Neuronal stem cell (in vitro differentiated cells): Measurements from ENCODE around the gene EPB41L2.

Source experiments
- DNase-seq: peaks from one replicate; pipeline ENCODE4 v3.0.0-alpha.2; 2013; ENCODE audit warnings: low spot score
- H2AFZ ChIP-seq: one replicate; pipeline ENCODE4 v1.6.1; 2013; ENCODE audit warnings: mild to moderate bottlenecking, low read length, inconsistent platforms
- H2AK5ac ChIP-seq: 2 replicates; pipeline ENCODE4 v1.6.1; 2013; ENCODE audit warnings: low read depth, mild to moderate bottlenecking, inconsistent platforms, low read length, moderate library complexity, mixed read lengths
- H2BK120ac ChIP-seq: 2 replicates; pipeline ENCODE4 v1.6.1; 2013; ENCODE audit warnings: low read depth, mild to moderate bottlenecking, inconsistent platforms, low read length, moderate library complexity, mixed read lengths
- H2BK12ac ChIP-seq: one replicate; pipeline ENCODE4 v1.6.1; 2013; ENCODE audit warnings: low read length, inconsistent platforms
- H2BK15ac ChIP-seq: 2 replicates; pipeline ENCODE4 v1.6.1; 2013; ENCODE audit warnings: mild to moderate bottlenecking, low read length, inconsistent platforms, mixed read lengths
- H2BK5ac ChIP-seq: one replicate; pipeline ENCODE4 v1.6.1; 2013; ENCODE audit warnings: inconsistent platforms, mild to moderate bottlenecking, low read length, moderate library complexity
- H3K14ac ChIP-seq: one replicate; pipeline ENCODE4 v1.6.1; 2013; ENCODE audit warnings: low read length, inconsistent platforms
- H3K18ac ChIP-seq: 2 replicates; pipeline ENCODE4 v1.6.1; 2013; ENCODE audit warnings: low read length, inconsistent platforms
- H3K23ac ChIP-seq: 2 replicates; pipeline ENCODE4 v1.6.1; 2013; ENCODE audit warnings: low read depth, mild to moderate bottlenecking, mixed read lengths, low read length, inconsistent platforms; ENCODE audit not compliant: poor library complexity
- H3K27ac ChIP-seq: replicated peaks from 3 replicates; pipeline ENCODE4 v1.5.1; 2013; ENCODE audit warnings: low read length, inconsistent platforms
- H3K27me3 ChIP-seq, 3 experiments: 2 replicates each; pipeline ENCODE4 v1.6.1; 2013; ENCODE audit warnings: low read length in 3 of 3, mild to moderate bottlenecking in 2 of 3, inconsistent platforms in 1 of 3, low read depth in 1 of 3, mixed read lengths in 1 of 3, moderate library complexity in 1 of 3; ENCODE audit not compliant: control insufficient read depth in 3 of 3, insufficient read depth in 3 of 3
- H3K36me3 ChIP-seq, 2 donors: replicated peaks in 1 of 2; 2 replicates each; pipeline ENCODE4 v1.6.1; 2013; ENCODE audit warnings: low read length in 2 of 2; ENCODE audit not compliant: control insufficient read depth in 2 of 2, insufficient read depth in 2 of 2
- H3K4ac ChIP-seq: 2 replicates; pipeline ENCODE4 v1.6.1; 2013; ENCODE audit warnings: inconsistent platforms, mild to moderate bottlenecking, low read length, moderate library complexity
- H3K4me1 ChIP-seq, 2 donors: 1 replicate in 1 of 2; 2 replicates in 1 of 2; pipeline ENCODE4 v1.6.1; 2013; ENCODE audit warnings: low read length in 2 of 2, low read depth in 1 of 2; ENCODE audit not compliant: control insufficient read depth in 2 of 2, insufficient read depth in 1 of 2
- H3K4me2 ChIP-seq: one replicate; pipeline ENCODE4 v1.6.1; 2013; ENCODE audit warnings: mild to moderate bottlenecking, low read length, inconsistent platforms; ENCODE audit not compliant: insufficient read depth, poor library complexity, severe bottlenecking
- H3K4me3 ChIP-seq, 2 donors: 2 replicates each; pipeline ENCODE4 v1.5.1; 2013; ENCODE audit warnings: low read length in 2 of 2, mild to moderate bottlenecking in 2 of 2, inconsistent platforms in 1 of 2, moderate library complexity in 1 of 2
- H3K79me1 ChIP-seq: one replicate; pipeline ENCODE4 v1.6.1; 2013; ENCODE audit warnings: low read depth, mild to moderate bottlenecking, inconsistent platforms, low read length, moderate library complexity
- H3K9ac ChIP-seq: one replicate; pipeline ENCODE4 v1.6.1; 2013; ENCODE audit warnings: mild to moderate bottlenecking, low read depth, low read length, inconsistent platforms; ENCODE audit not compliant: poor library complexity
- H3K9me3 ChIP-seq, 2 donors: replicated peaks in 1 of 2; 2 replicates each; pipeline versions ENCODE3 to v1.6.1; 2013; ENCODE audit warnings: low read length in 2 of 2, mild to moderate bottlenecking in 2 of 2, inconsistent platforms in 1 of 2, low read depth in 1 of 2, mixed read lengths in 1 of 2, moderate library complexity in 1 of 2; ENCODE audit not compliant: control insufficient read depth in 2 of 2, insufficient read depth in 1 of 2
- H4K8ac ChIP-seq: one replicate; pipeline ENCODE4 v1.6.1; 2013; ENCODE audit warnings: low read depth, mild to moderate bottlenecking, inconsistent platforms, low read length, moderate library complexity
- H4K91ac ChIP-seq: one replicate; pipeline ENCODE4 v1.6.1; 2013; ENCODE audit warnings: low read length, low read depth, mild to moderate bottlenecking, inconsistent platforms; ENCODE audit not compliant: poor library complexity
- WGBS, 2 donors: extraction: QIAGEN DNeasy Blood & Tissue Kit; methylation state at CpG; one replicate each; pipeline ENCODE4 v1.1.7; 2013; ENCODE audit warnings: missing lambda C conversion rate in 2 of 2, mixed read lengths in 1 of 2; ENCODE audit not compliant: insufficient read length in 2 of 2, insufficient replicate concordance in 1 of 2; ENCODE audit errors: extremely low coverage in 2 of 2; 5-methylcytosine and 5-hydroxymethylcytosine counted together

Gene EPB41L2

GRCh38 chr6:130932921-130933320 is 130.1 kb downstream of the EPB41L2 start:
- H2BK5ac ChIP-seq: no peak overlapping the region
- no peak overlapping the region for H2BK120ac ChIP-seq
- H2BK12ac ChIP-seq: no peak overlapping the region
- no peak overlapping the region for H3K4me3 ChIP-seq
- no peak overlapping the region for H3K4ac ChIP-seq
- no peak for DNase-seq
- H3K27ac ChIP-seq: no peak overlapping the region
- H3K79me1 ChIP-seq: peaks cover 3% of the 10 kb centered on the region
- H4K8ac ChIP-seq: no peak overlapping the region
- H3K9ac ChIP-seq: no peak overlapping the region
- no CpG with 5 or more reads among the region's 2 CpGs for WGBS, 2 donors
- H3K9me3 ChIP-seq: peaks cover 0 to 22% of the 10 kb centered on the region in 2 donors
- H3K27me3 ChIP-seq: peaks cover 0 to 3% (median 0%) of the 10 kb centered on the region in 3 experiments
- H3K23ac ChIP-seq: no peak overlapping the region
- no peak overlapping the region for H2AFZ ChIP-seq
- H3K36me3 ChIP-seq: no peaks in the 10 kb centered on the region
- H4K91ac ChIP-seq: no peak overlapping the region
- no peak overlapping the region for H2AK5ac ChIP-seq
- H3K18ac ChIP-seq: no peak overlapping the region
- H2BK15ac ChIP-seq: no peak overlapping the region
- no peak overlapping the region for H3K4me2 ChIP-seq
- peaks cover 12 to 17% of the 10 kb centered on the region in 2 donors for H3K4me1 ChIP-seq
- H3K14ac ChIP-seq: no peak overlapping the region

GRCh38 chr6:130932438-130932837 is 130.6 kb downstream of the EPB41L2 start:
- no peak overlapping the region for H3K27ac ChIP-seq
- no CpG with 5 or more reads among the region's 2 CpGs for WGBS, 2 donors

DNA sequence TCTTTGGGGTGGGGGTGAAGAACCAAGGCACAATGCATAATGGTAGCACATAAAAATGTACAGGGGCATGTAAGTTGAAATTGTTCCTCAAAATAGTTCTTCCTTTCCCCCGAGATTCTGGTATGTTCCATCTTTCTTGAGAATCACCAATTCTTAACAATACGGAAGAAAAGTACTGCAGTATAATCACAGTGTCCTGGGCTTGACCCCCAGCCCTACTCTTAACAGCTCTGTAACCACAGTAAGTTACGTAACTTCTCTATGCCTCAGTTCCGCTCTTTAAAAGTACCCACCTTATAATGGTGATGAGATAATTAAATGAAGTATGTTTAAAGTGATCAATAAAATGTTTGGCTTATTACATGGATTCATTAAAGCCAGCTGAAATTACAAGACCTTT is 131.4 kb downstream of the EPB41L2 start:
- no peak for DNase-seq
- Histone ChIP-seq H2AK5ac (no peak overlapping the region), H3K4me1 (peaks cover 15 to 16% of the 10 kb centered on the region in 2 donors), H3K27me3 (peaks cover 0 to 3% (median 0%) of the 10 kb centered on the region in 3 experiments), H2BK12ac (no peak overlapping the region), H3K9ac (no peak overlapping the region), H4K8ac (no peak overlapping the region), H3K23ac (no peak overlapping the region), H2BK15ac (no peak overlapping the region), H3K4me2 (no peak overlapping the region), H3K79me1 (peaks cover 3% of the 10 kb centered on the region), H3K14ac (no peak overlapping the region), H2BK5ac (no peak overlapping the region), H2AFZ (no peak overlapping the region), H3K36me3 (no peaks in the 10 kb centered on the region), H4K91ac (no peak overlapping the region), H3K4me3 (no peak overlapping the region), H3K18ac (no peak overlapping the region), H3K9me3 (peaks cover 0 to 22% of the 10 kb centered on the region in 2 donors), H2BK120ac (no peak overlapping the region), H3K4ac (no peak overlapping the region), H3K27ac (no peak overlapping the region)
- WGBS, 2 donors: no CpG with 5 or more reads among the region's 4 CpGs

More at GRCh38 chr6:130932438-130932837, 130.6 kb downstream of the EPB41L2 start:
- peaks cover 3% of the 10 kb centered on the region for H3K79me1 ChIP-seq
- DNase-seq: no peak
- H2AFZ ChIP-seq: no peak overlapping the region
- H2BK12ac ChIP-seq: no peak overlapping the region
- no peak overlapping the region for H3K18ac ChIP-seq
- no peak overlapping the region for H3K23ac ChIP-seq
- H2BK15ac ChIP-seq: no peak overlapping the region
- no peak overlapping the region for H4K91ac ChIP-seq
- H2AK5ac ChIP-seq: no peak overlapping the region
- H3K9me3 ChIP-seq: peaks cover 0 to 22% of the 10 kb centered on the region in 2 donors
- no peak overlapping the region for H3K14ac ChIP-seq
- H3K27me3 ChIP-seq: peaks cover 0 to 3% (median 0%) of the 10 kb centered on the region in 3 experiments
- H3K4me1 ChIP-seq: peaks cover 16 to 17% of the 10 kb centered on the region in 2 donors
- H3K36me3 ChIP-seq: no peaks in the 10 kb centered on the region
- no peak overlapping the region for H3K4ac ChIP-seq
- H3K9ac ChIP-seq: no peak overlapping the region
- H2BK120ac ChIP-seq: no peak overlapping the region
- H4K8ac ChIP-seq: no peak overlapping the region
- no peak overlapping the region for H3K4me3 ChIP-seq
- no peak overlapping the region for H2BK5ac ChIP-seq
- no peak overlapping the region for H3K4me2 ChIP-seq

DNA sequence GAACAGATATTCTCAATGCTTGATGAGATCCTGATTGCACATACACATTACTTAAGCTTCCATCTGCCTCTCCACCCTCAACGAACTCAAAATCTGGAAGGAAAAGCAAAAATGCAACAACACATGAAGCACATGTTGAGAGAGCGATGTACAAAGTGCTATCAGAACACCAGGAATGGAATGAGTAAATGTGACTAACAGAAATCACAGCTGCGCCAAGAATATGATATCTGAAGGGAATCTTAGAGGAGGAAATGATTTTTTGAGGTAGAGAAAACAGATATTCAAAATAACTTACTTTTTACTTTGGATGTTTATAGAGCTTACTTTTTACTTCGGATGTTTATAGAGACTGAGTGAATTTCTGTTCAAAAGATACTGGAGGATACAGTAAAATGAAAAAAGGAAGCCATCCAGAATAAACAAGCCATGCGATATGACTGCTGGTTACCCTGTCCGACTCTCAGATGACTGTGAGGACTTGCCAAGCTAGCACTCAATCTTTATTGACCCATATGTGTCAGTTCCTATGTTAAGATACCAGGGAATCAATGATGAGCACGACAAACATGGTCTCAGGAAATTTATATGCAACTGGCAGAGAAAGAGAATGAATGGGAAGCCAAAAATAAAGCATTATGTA is 133.9 kb downstream of the EPB41L2 start:
- Histone ChIP-seq H3K18ac (no peak overlapping the region), H4K8ac (peak overlapping the region; percentile 78), H3K4me3 (no peak overlapping the region)

More for the DNA sequence above, 133.9 kb downstream of the EPB41L2 start:
- no peak overlapping the region for H3K4ac ChIP-seq
- DNase-seq: no peak
- H3K14ac ChIP-seq: no peak overlapping the region
- no peak overlapping the region for H2BK5ac ChIP-seq
- no peak overlapping the region for H3K23ac ChIP-seq
- WGBS, 2 donors: no CpG with 5 or more reads among the region's 7 CpGs
- H3K4me1 ChIP-seq: peaks cover 15 to 16% of the 10 kb centered on the region in 2 donors
- no peak overlapping the region for H2AK5ac ChIP-seq
- peaks cover 3% of the 10 kb centered on the region for H3K79me1 ChIP-seq
- H2BK120ac ChIP-seq: no peak overlapping the region
- no peak overlapping the region for H3K27ac ChIP-seq
- peaks cover 0 to 5% of the 10 kb centered on the region in 2 donors for H3K36me3 ChIP-seq
- H2BK12ac ChIP-seq: no peak overlapping the region
- H3K4me2 ChIP-seq: no peak overlapping the region
- H3K27me3 ChIP-seq: peaks cover 0 to 3% (median 0%) of the 10 kb centered on the region in 3 experiments
- peaks cover 0 to 22% of the 10 kb centered on the region in 2 donors for H3K9me3 ChIP-seq
- no peak overlapping the region for H2AFZ ChIP-seq
- H4K91ac ChIP-seq: no peak overlapping the region
- H2BK15ac ChIP-seq: no peak overlapping the region
- no peak overlapping the region for H3K9ac ChIP-seq
